IMR-90 (cell line): Measurements from ENCODE around the gene HECTD2. TPM values are rescaled to one million over a fixed set of nuclear protein-coding genes. Genes with fewer than 3 reads are reported as not detected.

Experiments
- ATAC-seq: fragments of 200-7000 bp; cut with Tn5 transposase; 2 replicates; pipeline ENCODE4 v1.9.1; 2020; ENCODE audit warnings: low read depth, mild to moderate bottlenecking, moderate library complexity
- BruUV-seq: library from RNA; stranded (reverse); fragments of 400-500 nt; replicated peaks from 2 replicates; lab custom pipeline; 2021; lab: Mats Ljungman, UMichigan
- CTCF ChIA-PET: fragments of 300-600 bp; formaldehyde crosslinking; extraction: SDS; loops from one replicate; lab custom pipeline; 2021; ENCODE audit warnings: antibody characterized with exemption; lab: Yijun Ruan, JAX
- POLR2A ChIA-PET: fragments of 300-600 bp; sonication (Branson Sonifier 250); formaldehyde crosslinking; loops from one replicate; lab custom pipeline; 2022; ENCODE audit warnings: antibody characterized with exemption; ENCODE audit not compliant: unreplicated experiment; lab: Charles Lee
- DNase-seq: peaks from one replicate; pipeline ENCODE4 v3.0.0; 2013
- H2AFZ ChIP-seq: replicated peaks from 2 replicates; pipeline ENCODE3; 2013; ENCODE audit warnings: low read length, mild to moderate bottlenecking; ENCODE audit not compliant: poor library complexity
- H2AK5ac ChIP-seq: 2 replicates; pipeline ENCODE4 v1.6.1; 2013; ENCODE audit warnings: low read depth, low read length, inconsistent platforms
- H2AK9ac ChIP-seq: replicated peaks from 2 replicates; pipeline ENCODE3; 2013; ENCODE audit warnings: mild to moderate bottlenecking, low read depth, low read length, moderate library complexity; ENCODE audit not compliant: poor library complexity
- H2BK120ac ChIP-seq: 2 replicates; pipeline ENCODE4 v1.6.1; 2013; ENCODE audit warnings: low read depth, low read length, inconsistent platforms
- H2BK15ac ChIP-seq: 3 replicates; pipeline ENCODE4 v1.6.1; 2013; ENCODE audit warnings: low read depth, low read length, inconsistent platforms
- H2BK20ac ChIP-seq: 2 replicates; pipeline ENCODE4 v1.6.1; 2013; ENCODE audit warnings: low read depth, mild to moderate bottlenecking, inconsistent platforms, low read length, moderate library complexity
- H2BK5ac ChIP-seq: 2 replicates; pipeline ENCODE4 v1.6.1; 2013; ENCODE audit warnings: mild to moderate bottlenecking, low read depth, low read length, inconsistent platforms; ENCODE audit not compliant: poor library complexity, severe bottlenecking
- H3K14ac ChIP-seq: replicated peaks from 2 replicates; pipeline ENCODE4 v1.6.1; 2013; ENCODE audit warnings: low read depth, low read length, inconsistent platforms
- H3K18ac ChIP-seq: 2 replicates; pipeline ENCODE4 v1.6.1; 2013; ENCODE audit warnings: low read depth, low read length, control low read depth
- H3K23ac ChIP-seq: 2 replicates; pipeline ENCODE4 v1.6.1; 2013; ENCODE audit warnings: low read depth, low read length, inconsistent platforms
- H3K27ac ChIP-seq: 2 replicates; pipeline ENCODE4 v1.5.1; 2013; ENCODE audit warnings: mild to moderate bottlenecking, control low read depth, low read length; ENCODE audit not compliant: insufficient read depth
- H3K27me3 ChIP-seq: 2 replicates; pipeline ENCODE4 v1.6.1; 2013; ENCODE audit warnings: low read length; ENCODE audit not compliant: control insufficient read depth, insufficient read depth
- H3K36me3 ChIP-seq: 2 replicates; pipeline ENCODE4 v1.6.1; 2013; ENCODE audit warnings: low read length, mixed read lengths; ENCODE audit not compliant: control insufficient read depth, insufficient read depth
- H3K4ac ChIP-seq: 2 replicates; pipeline ENCODE4 v1.6.1; 2013; ENCODE audit warnings: low read depth, low read length, inconsistent platforms
- H3K4me1 ChIP-seq: 2 replicates; pipeline ENCODE4 v1.6.1; 2013; ENCODE audit warnings: low read length, mixed read lengths; ENCODE audit not compliant: control insufficient read depth, insufficient read depth
- H3K4me2 ChIP-seq: 2 replicates; pipeline ENCODE4 v1.6.1; 2013; ENCODE audit warnings: low read depth, mild to moderate bottlenecking, control low read depth, low read length, moderate library complexity
- H3K4me3 ChIP-seq: 2 replicates; pipeline ENCODE4 v1.5.1; 2013; ENCODE audit warnings: low read depth, mild to moderate bottlenecking, control low read depth, low read length, moderate library complexity; ENCODE audit not compliant: insufficient read depth
- H3K56ac ChIP-seq: 2 replicates; pipeline ENCODE4 v1.6.1; 2013; ENCODE audit warnings: low read length, inconsistent platforms; ENCODE audit not compliant: insufficient read depth; ENCODE audit errors: extremely low read depth
- H3K79me1 ChIP-seq, 2 experiments: 2 replicates each; pipeline ENCODE4 v1.6.1; 2013; ENCODE audit warnings: low read length in 2 of 2, inconsistent platforms in 1 of 2, low read depth in 1 of 2
- H3K9ac ChIP-seq: 2 replicates; pipeline ENCODE4 v1.6.1; 2013; ENCODE audit warnings: low read depth, low read length, control low read depth
- H3K9me1 ChIP-seq: 2 replicates; pipeline ENCODE4 v1.6.1; 2013; ENCODE audit warnings: low read length, inconsistent platforms; ENCODE audit not compliant: insufficient read depth
- H3K9me3 ChIP-seq: 2 replicates; pipeline ENCODE4 v1.6.1; 2013; ENCODE audit warnings: low read length; ENCODE audit not compliant: control insufficient read depth, insufficient read depth
- H4K20me1 ChIP-seq: 2 replicates; pipeline ENCODE4 v1.6.1; 2013; ENCODE audit warnings: low read length, inconsistent platforms; ENCODE audit not compliant: insufficient read depth
- H4K5ac ChIP-seq: 2 replicates; pipeline ENCODE4 v1.6.1; 2013; ENCODE audit warnings: mild to moderate bottlenecking, low read depth, low read length, control low read depth
- H4K8ac ChIP-seq, 2 experiments: 2 replicates each; pipeline ENCODE4 v1.6.1; 2013; ENCODE audit warnings: low read depth in 2 of 2, low read length in 2 of 2, control low read depth in 1 of 2, inconsistent platforms in 1 of 2
- H4K91ac ChIP-seq: 2 replicates; pipeline ENCODE4 v1.6.1; 2013; ENCODE audit warnings: low read depth, low read length, inconsistent platforms; ENCODE audit not compliant: insufficient read depth
- BHLHE40 ChIP-seq: fragments of 150-350 bp; IDR thresholded peaks from 2 replicates; pipeline ENCODE4 v1.6.1; 2016; ENCODE audit warnings: mild to moderate bottlenecking, low read depth, low read length
- CHD1 ChIP-seq: IDR thresholded peaks from 2 replicates; pipeline ENCODE4 v1.6.1; 2012; ENCODE audit warnings: low read depth, low read length, improper control_type of control experiment
- CTCF ChIP-seq: conservative IDR thresholded peaks from 2 replicates; pipeline ENCODE4 v1.5.1; 2012; ENCODE audit warnings: mild to moderate bottlenecking, low read depth, low read length, improper control_type of control experiment
- ELK1 ChIP-seq: fragments of 150-350 bp; IDR thresholded peaks from 2 replicates; pipeline ENCODE4 v1.6.1; 2016; ENCODE audit warnings: low read depth, mild to moderate bottlenecking, low read length, moderate library complexity, borderline replicate concordance
- MAFK ChIP-seq: IDR thresholded peaks from 2 replicates; pipeline ENCODE4 v1.6.1; 2012; ENCODE audit warnings: low read depth, low read length, improper control_type of control experiment
- MAZ ChIP-seq: IDR thresholded peaks from 2 replicates; pipeline ENCODE4 v1.6.1; 2012; ENCODE audit warnings: low read depth, mild to moderate bottlenecking, low read length, improper control_type of control experiment, moderate library complexity, borderline replicate concordance
- POLR2A ChIP-seq: IDR thresholded peaks from 2 replicates; pipeline ENCODE4 v1.6.1; 2012; ENCODE audit warnings: mild to moderate bottlenecking, low read depth, low read length
- RAD21 ChIP-seq: IDR thresholded peaks from 2 replicates; pipeline ENCODE4 v1.6.1; 2012; ENCODE audit warnings: low read length, improper control_type of control experiment
- WGBS, 2 experiments: methylation state at CpG; one replicate each; pipeline versions ENCODE4 v1.1.5 to v1.1.7; 2013; ENCODE audit warnings: missing lambda C conversion rate in 2 of 2; ENCODE audit not compliant: insufficient read length in 1 of 2; ENCODE audit errors: extremely low coverage in 2 of 2; 5-methylcytosine and 5-hydroxymethylcytosine counted together
- dilution Hi-C: fragments of 300-500 bp; cut with HindIII; formaldehyde crosslinking; loops from one replicate; pipeline ENCODE4 v1.14.3; 2018; ENCODE audit warnings: low sequenced_read_pairs; ENCODE audit not compliant: unreplicated experiment
- in situ Hi-C: fragments of 300-500 bp; cut with MboI; formaldehyde crosslinking; loops from 3 replicates; pipeline ENCODE4 v1.14.3; 2019; ENCODE audit warnings: low sequenced_read_pairs, inconsistent platforms, mixed read lengths
- intact Hi-C: fragments of 100-400 bp; cut with micrococcal nuclease; formaldehyde crosslinking; loops from 2 replicates; pipeline ENCODE4 v1.10.0; 2022
- polyA plus RNA-seq, 3 experiments: library from polyadenylated mRNA; depleted of rRNA; stranded (reverse); fragments of >200 nt; gene quantifications; 2 replicates each; pipeline ENCODE4 v1.2.3, GENCODE V29; 2012; ENCODE audit warnings: low replicate concordance in 1 of 3
- total RNA-seq: library from RNA; depleted of rRNA; stranded (reverse); fragments of >200 nt; gene quantifications from 2 replicates; pipeline ENCODE4 v1.2.3, GENCODE V29; 2012

The HECTD2 gene
- total and polyA plus RNA-seq, 2 of the 4 experiments (the other 2 are of a cell fraction), result 5.2 to 5.9 TPM

GRCh38 chr10:91415816-91416215 lies 5.7 kb downstream of the HECTD2 start:
- H3K36me3 ChIP-seq, result no peaks in the 10 kb centered on the region
- no peak overlapping the region for H2BK20ac ChIP-seq
- no peak overlapping the region for H2BK15ac ChIP-seq
- H2AK5ac ChIP-seq, result no peak overlapping the region
- POLR2A ChIA-PET, result no interaction called here
- no peak overlapping the region for H3K4ac ChIP-seq
- no peak for TF ChIP-seq POLR2A
- no peak for TF ChIP-seq CTCF
- TF ChIP-seq MAFK, result no peak
- no peak for TF ChIP-seq RAD21
- no peak for TF ChIP-seq CHD1
- no peak for TF ChIP-seq MAZ
- TF ChIP-seq BHLHE40, result no peak
- TF ChIP-seq ELK1, result no peak
- no CpG with 5 or more reads among the region's 3 CpGs for WGBS, 2 experiments
- H2BK120ac ChIP-seq, result no peak overlapping the region
- H3K27me3 ChIP-seq, result no peaks in the 10 kb centered on the region
- H3K9ac ChIP-seq, result no peak overlapping the region
- H3K18ac ChIP-seq, result no peak overlapping the region
- H3K79me1 ChIP-seq, result peaks cover 23 to 39% of the 10 kb centered on the region in 2 experiments
- no peak overlapping the region for H4K5ac ChIP-seq
- BruUV-seq, result no TSS peak
- dilution Hi-C loops (no loop called here), in situ Hi-C loops (no loop called here), intact Hi-C loops (no loop called here)
- no peak overlapping the region for H3K4me3 ChIP-seq
- H3K56ac ChIP-seq, result no peak overlapping the region
- H2BK5ac ChIP-seq, result no peak overlapping the region
- H4K91ac ChIP-seq, result no peak overlapping the region
- no peak for DNase-seq
- no peak overlapping the region for H3K4me2 ChIP-seq
- no peaks in the 10 kb centered on the region for H3K4me1 ChIP-seq
- H3K23ac ChIP-seq, result no peak overlapping the region; the same call in 1 of the 2 replicates
- H3K27ac ChIP-seq, result no peak overlapping the region
- CTCF ChIA-PET, result no interaction called here
- no peak overlapping the region for H3K14ac ChIP-seq
- H4K20me1 ChIP-seq, result no peaks in the 10 kb centered on the region; the same call in 1 of the 2 replicates
- H2AK9ac ChIP-seq, result no peak overlapping the region
- no peak overlapping the region for H4K8ac ChIP-seq
- no peak overlapping the region for H2AFZ ChIP-seq
- no peaks in the 10 kb centered on the region for H3K9me3 ChIP-seq
- no peaks in the 10 kb centered on the region; the same call in 1 of the 2 replicates for H3K9me1 ChIP-seq
- ATAC-seq, result no peak
